Measurements from ENCODE around the gene HOXC4.

HOXC4 gene

GRCh38 chr12:54053003-54053750 is 458 bp upstream of the HOXC4 start:
- H3K27ac ChIP-seq (ENCODE audit: extremely low read depth, low read depth, low read length), result peak overlapping the region; percentile 99
- peaks cover 72% of the 10 kb centered on the region for H3K4me1 ChIP-seq (ENCODE audit: control insufficient read depth, insufficient read depth, low read length)
- peak overlapping the region; percentile 54 for H3K4me3 ChIP-seq (ENCODE audit: low read depth, low read length)
- ChIA-PET CTCF (interaction anchor here (0.6 to 2.6 kb wide), 16 partner anchors 9 to 326 kb away, joined by 3 to 12 read pairs (median 4); partner anchors contain the start of genes HOXC5 and HOXC8), POLR2A (interaction anchor here (0.6 to 3.3 kb wide), 18 partner anchors 8 to 930 kb away, joined by 3 to 18 read pairs (median 4); partner anchors contain the start of genes HOXC5, HOXC8 and SMUG1)
- no peaks in the 10 kb centered on the region for H3K9me3 ChIP-seq (ENCODE audit: control insufficient read depth, insufficient read depth, low read depth, low read length)
- H3K36me3 ChIP-seq (ENCODE audit: control insufficient read depth in 2 of 2, insufficient read depth in 1 of 2, low read length in 2 of 2), result peaks cover 4 to 26% of the 10 kb centered on the region in 2 experiments
- TF ChIP-seq ZNF623 (tag by site-specific recombination; IDR thresholded peaks at IDR 0.05), result no peak
- TF ChIP-seq ZNF248 (tag by site-specific recombination; IDR thresholded peaks at IDR 0.05), result no peak
- TF ChIP-seq ZNF658 (tag by site-specific recombination; IDR thresholded peaks at IDR 0.05), result no peak
- peak; percentile 72 for TF ChIP-seq PATZ1 (tag by site-specific recombination; IDR thresholded peaks at IDR 0.05)
- TF ChIP-seq ZBTB7A (tag by site-specific recombination; IDR thresholded peaks at IDR 0.05; ENCODE audit: low read depth), result peak; percentile 33; the same call in 1 of the 2 replicates
- TF ChIP-seq, protein P1, sequence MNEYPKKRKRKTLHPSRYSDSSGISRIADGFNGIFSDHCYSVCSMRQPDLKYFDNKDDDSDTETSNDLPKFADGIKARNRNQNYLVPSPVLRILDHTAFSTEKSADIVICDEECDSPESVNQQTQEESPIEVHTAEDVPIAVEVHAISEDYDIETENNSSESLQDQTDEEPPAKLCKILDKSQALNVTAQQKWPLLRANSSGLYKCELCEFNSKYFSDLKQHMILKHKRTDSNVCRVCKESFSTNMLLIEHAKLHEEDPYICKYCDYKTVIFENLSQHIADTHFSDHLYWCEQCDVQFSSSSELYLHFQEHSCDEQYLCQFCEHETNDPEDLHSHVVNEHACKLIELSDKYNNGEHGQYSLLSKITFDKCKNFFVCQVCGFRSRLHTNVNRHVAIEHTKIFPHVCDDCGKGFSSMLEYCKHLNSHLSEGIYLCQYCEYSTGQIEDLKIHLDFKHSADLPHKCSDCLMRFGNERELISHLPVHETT (tag by site-specific recombination; IDR thresholded peaks at IDR 0.05), result no peak
- TF ChIP-seq ZNF10 (tag by site-specific recombination; IDR thresholded peaks at IDR 0.05), result peak; percentile 95
- TF ChIP-seq ZNF785 (tag by site-specific recombination; IDR thresholded peaks at IDR 0.05), result no peak
- no peak for TF ChIP-seq MYNN (tag by site-specific recombination; IDR thresholded peaks at IDR 0.05; ENCODE audit: borderline replicate concordance)
- peak; percentile 30; the same call in 1 of the 2 replicates for TF ChIP-seq ZBTB17 (tag by site-specific recombination; IDR thresholded peaks at IDR 0.05)
- no peak for TF ChIP-seq PRDM10 (tag by site-specific recombination; IDR thresholded peaks at IDR 0.05)
- no peak for TF ChIP-seq ZNF121 (tag by site-specific recombination; IDR thresholded peaks at IDR 0.05)
- TF ChIP-seq ZBTB20 (tag by site-specific recombination; IDR thresholded peaks at IDR 0.05), result no peak
- TF ChIP-seq, protein P2, sequence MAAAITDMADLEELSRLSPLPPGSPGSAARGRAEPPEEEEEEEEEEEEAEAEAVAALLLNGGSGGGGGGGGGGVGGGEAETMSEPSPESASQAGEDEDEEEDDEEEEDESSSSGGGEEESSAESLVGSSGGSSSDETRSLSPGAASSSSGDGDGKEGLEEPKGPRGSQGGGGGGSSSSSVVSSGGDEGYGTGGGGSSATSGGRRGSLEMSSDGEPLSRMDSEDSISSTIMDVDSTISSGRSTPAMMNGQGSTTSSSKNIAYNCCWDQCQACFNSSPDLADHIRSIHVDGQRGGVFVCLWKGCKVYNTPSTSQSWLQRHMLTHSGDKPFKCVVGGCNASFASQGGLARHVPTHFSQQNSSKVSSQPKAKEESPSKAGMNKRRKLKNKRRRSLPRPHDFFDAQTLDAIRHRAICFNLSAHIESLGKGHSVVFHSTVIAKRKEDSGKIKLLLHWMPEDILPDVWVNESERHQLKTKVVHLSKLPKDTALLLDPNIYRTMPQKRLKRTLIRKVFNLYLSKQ (tag by site-specific recombination; IDR thresholded peaks at IDR 0.05; ENCODE audit: borderline replicate concordance), result no peak
- peak; percentile 23; the same call in 1 of the 2 replicates for TF ChIP-seq ZNF76 (tag by site-specific recombination; IDR thresholded peaks at IDR 0.05; ENCODE audit: borderline replicate concordance, low read depth)
- no peak for TF ChIP-seq REPIN1 (tag by site-specific recombination; IDR thresholded peaks at IDR 0.05; ENCODE audit: low read depth)
- TF ChIP-seq ZNF629 (tag by site-specific recombination; IDR thresholded peaks at IDR 0.05), result peak; percentile 56; the same call in 1 of the 2 replicates
- TF ChIP-seq ZNF350 (tag by site-specific recombination; IDR thresholded peaks at IDR 0.05), result no peak
- peak; percentile 47; the same call in 1 of the 2 replicates for TF ChIP-seq SP2 (tag by site-specific recombination; IDR thresholded peaks at IDR 0.05)
- TF ChIP-seq HOXA7 (CRISPR knock-in tag; IDR thresholded peaks at IDR 0.05; ENCODE audit: borderline replicate concordance), result no peak
- TF ChIP-seq ZBTB44 (tag by site-specific recombination; IDR thresholded peaks at IDR 0.05), result no peak
- TF ChIP-seq ZNF175 (tag by site-specific recombination; IDR thresholded peaks at IDR 0.05), result no peak
- 0 out of 2 replicates have a peak, but pooled peaks have one; percentile 8 for TF ChIP-seq ZSCAN30 (tag by site-specific recombination; IDR thresholded peaks at IDR 0.05)
- TF ChIP-seq ZNF169 (tag by site-specific recombination; IDR thresholded peaks at IDR 0.05), result no peak
- TF ChIP-seq ZNF571 (tag by site-specific recombination; IDR thresholded peaks at IDR 0.05), result no peak
- TF ChIP-seq, protein P3, sequence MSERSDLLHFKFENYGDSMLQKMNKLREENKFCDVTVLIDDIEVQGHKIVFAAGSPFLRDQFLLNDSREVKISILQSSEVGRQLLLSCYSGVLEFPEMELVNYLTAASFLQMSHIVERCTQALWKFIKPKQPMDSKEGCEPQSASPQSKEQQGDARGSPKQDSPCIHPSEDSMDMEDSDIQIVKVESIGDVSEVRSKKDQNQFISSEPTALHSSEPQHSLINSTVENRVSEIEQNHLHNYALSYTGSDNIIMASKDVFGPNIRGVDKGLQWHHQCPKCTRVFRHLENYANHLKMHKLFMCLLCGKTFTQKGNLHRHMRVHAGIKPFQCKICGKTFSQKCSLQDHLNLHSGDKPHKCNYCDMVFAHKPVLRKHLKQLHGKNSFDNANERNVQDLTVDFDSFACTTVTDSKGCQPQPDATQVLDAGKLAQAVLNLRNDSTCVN (tag by site-specific recombination; optimal IDR thresholded peaks at IDR 0.05), result no peak

Data from HEK293 (cell line).